ENCODE results near the gene MAPK8.

- no peak for TF ChIP-seq GATA2 (IDR thresholded peaks at IDR 0.05; ENCODE audit: low read depth, low read length)
- no peak for TF ChIP-seq GATA3 (IDR thresholded peaks at IDR 0.05; ENCODE audit: low read depth, low read length)
These were observed 15.3 kb upstream of the MAPK8 start for GRCh38 chr10:48291190-48291589.

Measured in SH-SY5Y (cell line).